ENCODE data around the gene CMTM7.

CMTM7 gene

DNA sequence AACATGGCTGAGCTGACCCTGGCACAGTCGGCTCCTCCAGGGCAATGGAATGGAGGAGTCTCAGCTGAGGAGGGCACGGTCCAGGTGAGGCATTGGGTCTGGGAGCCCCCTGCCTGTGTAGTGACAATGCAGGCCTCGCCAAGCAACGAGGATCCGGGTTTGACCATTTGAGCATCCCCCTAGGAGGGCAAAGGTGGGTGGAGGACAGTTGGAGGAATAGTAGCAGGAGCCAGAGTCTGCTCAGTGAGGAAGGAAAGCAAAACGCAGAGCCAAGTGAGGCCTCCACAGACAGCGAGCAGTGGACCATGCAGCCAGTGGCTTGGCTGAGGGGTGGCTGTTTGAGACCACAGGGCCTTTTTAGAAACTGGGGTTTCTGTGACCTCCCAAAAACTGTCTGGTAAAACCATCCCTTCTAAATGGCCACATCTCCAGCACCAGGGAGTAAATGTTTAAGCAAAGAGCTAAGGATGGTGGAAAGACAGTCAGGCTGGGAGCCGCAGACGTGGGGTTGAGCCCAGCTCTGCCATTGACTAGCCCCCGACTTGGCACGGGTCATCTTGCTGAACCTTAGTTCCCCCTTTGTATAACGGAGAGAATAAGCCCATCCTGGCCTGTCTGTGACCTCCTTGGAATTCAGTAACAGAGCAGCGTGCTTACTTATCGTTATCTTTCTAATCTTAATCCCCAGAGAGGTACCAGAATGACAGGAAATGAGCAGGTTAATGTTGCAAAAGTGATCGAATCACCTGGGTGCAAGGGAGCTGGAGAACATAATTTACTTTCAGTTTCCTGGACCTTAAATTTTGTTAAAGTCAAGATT lies 64.2 kb downstream of the CMTM7 start:
- Histone ChIP-seq H3K4me1 (ENCODE audit: control insufficient read depth, low read length) (peaks cover 57% of the 10 kb centered on the region), H3K27me3 (ENCODE audit: control insufficient read depth, low read length) (no peaks in the 10 kb centered on the region), H3K79me2 (ENCODE audit: control insufficient read depth, low read length) (no peaks in the 10 kb centered on the region), H3K9me2 (replicated peaks; ENCODE audit: control insufficient read depth, low read length) (no peaks in the 10 kb centered on the region), H3K4me3 (ENCODE audit: low read length) (peak overlapping the region; percentile 30), H4K20me1 (ENCODE audit: control insufficient read depth, insufficient read depth, low read depth, low read length) (no peaks in the 10 kb centered on the region), H3K4me2 (ENCODE audit: low read length) (peak overlapping the region; percentile 56), H3F3A (ENCODE audit: control insufficient read depth, insufficient read depth) (peaks cover 6% of the 10 kb centered on the region), H3K36me3 (ENCODE audit: control insufficient read depth, low read length) (no peaks in the 10 kb centered on the region), H3K27ac (ENCODE audit: low read depth, low read length) (no peak overlapping the region), H3K9me3 (ENCODE audit: control insufficient read depth, insufficient read depth, low read length) (no peaks in the 10 kb centered on the region)
- TF ChIP-seq, protein P1, sequence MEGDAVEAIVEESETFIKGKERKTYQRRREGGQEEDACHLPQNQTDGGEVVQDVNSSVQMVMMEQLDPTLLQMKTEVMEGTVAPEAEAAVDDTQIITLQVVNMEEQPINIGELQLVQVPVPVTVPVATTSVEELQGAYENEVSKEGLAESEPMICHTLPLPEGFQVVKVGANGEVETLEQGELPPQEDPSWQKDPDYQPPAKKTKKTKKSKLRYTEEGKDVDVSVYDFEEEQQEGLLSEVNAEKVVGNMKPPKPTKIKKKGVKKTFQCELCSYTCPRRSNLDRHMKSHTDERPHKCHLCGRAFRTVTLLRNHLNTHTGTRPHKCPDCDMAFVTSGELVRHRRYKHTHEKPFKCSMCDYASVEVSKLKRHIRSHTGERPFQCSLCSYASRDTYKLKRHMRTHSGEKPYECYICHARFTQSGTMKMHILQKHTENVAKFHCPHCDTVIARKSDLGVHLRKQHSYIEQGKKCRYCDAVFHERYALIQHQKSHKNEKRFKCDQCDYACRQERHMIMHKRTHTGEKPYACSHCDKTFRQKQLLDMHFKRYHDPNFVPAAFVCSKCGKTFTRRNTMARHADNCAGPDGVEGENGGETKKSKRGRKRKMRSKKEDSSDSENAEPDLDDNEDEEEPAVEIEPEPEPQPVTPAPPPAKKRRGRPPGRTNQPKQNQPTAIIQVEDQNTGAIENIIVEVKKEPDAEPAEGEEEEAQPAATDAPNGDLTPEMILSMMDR (IDR thresholded peaks at IDR 0.05; ENCODE audit: low read depth, low read length, poor library complexity, severe bottlenecking), result no peak
- TF ChIP-seq EZH2phosphoT487 (IDR thresholded peaks at IDR 0.05; ENCODE audit: borderline replicate concordance, low read length), result no peak

- Histone ChIP-seq H4K20me1 (ENCODE audit: control insufficient read depth, insufficient read depth, low read depth, low read length) (no peaks in the 10 kb centered on the region), H3K4me2 (ENCODE audit: low read length) (peak overlapping the region; percentile 56), H3K27ac (ENCODE audit: low read depth, low read length) (no peak overlapping the region), H3K4me1 (ENCODE audit: control insufficient read depth, low read length) (peaks cover 54% of the 10 kb centered on the region), H3K79me2 (ENCODE audit: control insufficient read depth, low read length) (no peaks in the 10 kb centered on the region), H3K9me3 (ENCODE audit: control insufficient read depth, insufficient read depth, low read length) (no peaks in the 10 kb centered on the region), H3K36me3 (ENCODE audit: control insufficient read depth, low read length) (no peaks in the 10 kb centered on the region), H3F3A (ENCODE audit: control insufficient read depth, insufficient read depth) (peaks cover 6% of the 10 kb centered on the region), H3K4me3 (ENCODE audit: low read length) (peak overlapping the region; percentile 30), H3K9me2 (replicated peaks; ENCODE audit: control insufficient read depth, low read length) (no peaks in the 10 kb centered on the region), H3K27me3 (ENCODE audit: control insufficient read depth, low read length) (no peaks in the 10 kb centered on the region)
- TF ChIP-seq, protein P1 (IDR thresholded peaks at IDR 0.05; ENCODE audit: low read depth, low read length, poor library complexity, severe bottlenecking), result no peak
- no peak for TF ChIP-seq EZH2phosphoT487 (IDR thresholded peaks at IDR 0.05; ENCODE audit: borderline replicate concordance, low read length)
These were observed 64.9 kb downstream of the CMTM7 start for GRCh38 chr3:32456429-32457130.

DNA sequence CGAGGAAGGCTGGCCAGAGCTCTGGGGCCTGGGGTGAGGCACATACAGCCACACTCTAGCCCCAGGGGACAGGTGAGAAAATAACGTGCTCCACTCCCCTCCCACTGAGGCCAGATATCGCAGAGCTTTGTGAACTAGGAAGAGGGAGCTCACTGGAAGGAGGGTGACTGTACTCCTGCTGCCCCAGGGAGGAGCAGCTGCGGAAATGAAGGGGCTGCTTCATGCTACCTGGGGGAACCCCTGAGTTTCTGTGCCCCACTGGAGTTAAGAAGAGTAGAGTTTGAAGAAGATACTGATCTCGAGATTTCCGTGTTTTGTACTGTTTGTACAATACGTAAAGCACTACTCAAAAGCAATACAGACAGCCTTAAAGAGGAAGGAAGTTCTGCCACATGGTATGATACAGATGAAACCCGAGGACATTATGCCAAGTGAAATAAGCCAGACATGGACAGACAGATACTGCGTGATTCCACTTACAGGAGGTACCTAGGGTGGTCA lies 66.4 kb downstream of the CMTM7 start:
- no peaks in the 10 kb centered on the region for H3K27me3 ChIP-seq (ENCODE audit: control insufficient read depth, low read length)
- H3K27ac ChIP-seq (ENCODE audit: low read depth, low read length), result peak overlapping the region; percentile 26
- H3K4me1 ChIP-seq (ENCODE audit: control insufficient read depth, low read length), result peaks cover 54% of the 10 kb centered on the region
- no peaks in the 10 kb centered on the region for H3K79me2 ChIP-seq (ENCODE audit: control insufficient read depth, low read length)
- peak overlapping the region; percentile 68 for H3K4me2 ChIP-seq (ENCODE audit: low read length)
- H4K20me1 ChIP-seq (ENCODE audit: control insufficient read depth, insufficient read depth, low read depth, low read length), result no peaks in the 10 kb centered on the region
- no peak for TF ChIP-seq EZH2phosphoT487 (IDR thresholded peaks at IDR 0.05; ENCODE audit: borderline replicate concordance, low read length)
- TF ChIP-seq, protein P1 (IDR thresholded peaks at IDR 0.05; ENCODE audit: low read depth, low read length, poor library complexity, severe bottlenecking), result no peak
- H3F3A ChIP-seq (ENCODE audit: control insufficient read depth, insufficient read depth), result peaks cover 6% of the 10 kb centered on the region
- H3K9me2 ChIP-seq (replicated peaks; ENCODE audit: control insufficient read depth, low read length), result no peaks in the 10 kb centered on the region
- H3K4me3 ChIP-seq (ENCODE audit: low read length), result peak overlapping the region; percentile 42
- no peaks in the 10 kb centered on the region for H3K36me3 ChIP-seq (ENCODE audit: control insufficient read depth, low read length)
- H3K9me3 ChIP-seq (ENCODE audit: control insufficient read depth, insufficient read depth, low read length), result no peaks in the 10 kb centered on the region

Data from DOHH2 (cell line).